ENCODE data around the gene ABCA13.

GRCh38 chr7:48139459-48139858, 31.8 kb upstream of the ABCA13 start:
- TF ChIP-seq POLR2AphosphoS5 (IDR thresholded peaks at IDR 0.05; ENCODE audit: low read depth, low read length) = no peak
- no peak for TF ChIP-seq TAF1 (IDR thresholded peaks at IDR 0.05; ENCODE audit: borderline replicate concordance, insufficient read depth, low read length)
- TF ChIP-seq REST (IDR thresholded peaks at IDR 0.05; ENCODE audit: insufficient read depth in 1 of 2, low read depth in 2 of 2, low read length in 2 of 2) = no peak
